Upper lobe of left lung (tissue), 6 donors: ENCODE data around the gene STRBP. TPM values are rescaled to one million over a fixed set of nuclear protein-coding genes. Genes with fewer than 3 reads are reported as not detected.

ENCODE experiments used
- ATAC-seq, 2 donors: fragments of 200-7000 bp; cut with Tn5 transposase; one replicate each; pipeline ENCODE4 v1.9.1; 2022; ENCODE audit warnings: mild to moderate bottlenecking in 2 of 2, moderate library complexity in 2 of 2; ENCODE audit not compliant: low FRiP score in 2 of 2
- DNase-seq, 2 donors: peaks; one replicate each; pipeline ENCODE4 v3.0.0-alpha.2; 2019 to 2020
- H3K27ac ChIP-seq, 4 donors: fragments of 200-600 bp; sonication (generic); one replicate each; pipeline ENCODE4 v1.5.1; 2016 to 2019
- H3K27me3 ChIP-seq, 4 donors: fragments of 200-600 bp; sonication (generic); one replicate each; pipeline ENCODE4 v1.5.1; 2017 to 2019
- H3K36me3 ChIP-seq, 4 donors: fragments of 200-600 bp; sonication (generic); one replicate each; pipeline ENCODE4 v1.5.1; 2016 to 2019
- H3K4me1 ChIP-seq, 4 donors: fragments of 200-600 bp; sonication (generic); one replicate each; pipeline ENCODE4 v1.5.1; 2018 to 2019
- H3K4me3 ChIP-seq, 4 donors: fragments of 200-600 bp; sonication (generic); one replicate each; pipeline ENCODE4 v1.5.1; 2017 to 2019; ENCODE audit warnings: mild to moderate bottlenecking in 2 of 4, moderate library complexity in 1 of 4
- H3K9me3 ChIP-seq, 4 donors: fragments of 200-600 bp; sonication (generic); one replicate each; pipeline ENCODE4 v1.5.1; 2018 to 2019
- CTCF ChIP-seq, 6 experiments: fragments of 450-650 bp in 4 of 6; fragments of 200-600 bp in 2 of 6; sonication (generic) in 2 of 6; IDR thresholded peaks; one replicate each; pipeline ENCODE4 v1.5.1; 2016 to 2019; ENCODE audit warnings: antibody characterized with exemption in 6 of 6
- EP300 ChIP-seq, 4 donors: sonication (generic); formaldehyde crosslinking; IDR thresholded peaks; one replicate each; pipeline ENCODE4 v1.5.1; 2017; ENCODE audit warnings: antibody characterized with exemption in 4 of 4, control low read depth in 2 of 4
- POLR2A ChIP-seq, 4 donors: fragments of 450-650 bp; IDR thresholded peaks; one replicate each; pipeline ENCODE4 v1.5.1; 2016 to 2017; ENCODE audit warnings: antibody characterized with exemption in 4 of 4, mild to moderate bottlenecking in 2 of 4
- POLR2AphosphoS5 ChIP-seq, 2 donors: sonication (generic); formaldehyde crosslinking; IDR thresholded peaks; one replicate each; pipeline ENCODE4 v1.5.1; 2017; ENCODE audit warnings: antibody characterized with exemption in 2 of 2
- WGBS, 2 donors: methylation state at CpG; one replicate each; pipeline ENCODE4 v1.1.5; 2017 to 2018; 5-methylcytosine and 5-hydroxymethylcytosine counted together
- total RNA-seq, 6 donors: library from RNA; depleted of rRNA in 4 of 6; stranded (reverse); fragments of >200 nt in 4 of 6; gene quantifications; one replicate each; pipeline versions ENCODE4 v1.1.0 to v1.2.1, GENCODE V29; 2016 to 2021
- donor health status: DM: no; HTN: no; CAD: no; lungs with moderate emphysema.
- donor health status: DM: no; HTN: yes; CAD: no; lungs with severe emphysema.

STRBP gene
- total RNA-seq, 6 donors from 2014 or later = 10.2 to 61.8 (median 17.8) TPM

GRCh38 chr9:123073991-123074422 is 194.4 kb downstream of the STRBP start:
- DNase-seq (no peak), ATAC-seq (no peak)
- peaks cover 9 to 66% (median 11%) of the 10 kb centered on the region in 4 donors for H3K36me3 ChIP-seq
- peaks cover 0 to 14% (median 6%) of the 10 kb centered on the region in 4 donors for H3K4me1 ChIP-seq
- peak overlapping the region in 1 of 4 donors; percentile 15 for H3K4me3 ChIP-seq
- H3K27ac ChIP-seq = peak overlapping the region; percentile 1 to 43 (median 6)
- 59% methylated on average over 1 of the region's 1 CpG for WGBS, 2 donors
- no peaks in the 10 kb centered on the region for H3K9me3 ChIP-seq
- TF ChIP-seq POLR2AphosphoS5 (IDR thresholded peaks at IDR 0.05) (no peak), CTCF (IDR thresholded peaks at IDR 0.05) (no peak), EP300 (IDR thresholded peaks at IDR 0.05) (no peak), POLR2A (IDR thresholded peaks at IDR 0.05) (no peak)
- no peaks in the 10 kb centered on the region for H3K27me3 ChIP-seq

GRCh38 chr9:123073441-123073840 is 194.9 kb downstream of the STRBP start:
- DNase-seq (no peak), ATAC-seq (no peak)
- Histone ChIP-seq H3K4me1 (peaks cover 0 to 14% (median 6%) of the 10 kb centered on the region in 4 donors), H3K27ac (peak overlapping the region in 3 of 4 donors; percentile 1 to 43 (median 36)), H3K36me3 (peaks cover 8 to 64% (median 10%) of the 10 kb centered on the region in 4 donors), H3K4me3 (peak overlapping the region in 1 of 4 donors; percentile 15), H3K9me3 (no peaks in the 10 kb centered on the region), H3K27me3 (no peaks in the 10 kb centered on the region)
- no peak for TF ChIP-seq POLR2AphosphoS5 (IDR thresholded peaks at IDR 0.05)
- TF ChIP-seq CTCF (IDR thresholded peaks at IDR 0.05) = no peak
- TF ChIP-seq POLR2A (IDR thresholded peaks at IDR 0.05) = no peak
- TF ChIP-seq EP300 (IDR thresholded peaks at IDR 0.05) = no peak
- WGBS, 2 donors = 69 to 81% methylated on average over 5 of the region's 5 CpGs

GRCh38 chr9:123072407-123072995 is 195.9 kb downstream of the STRBP start:
- ATAC-seq (no peak), DNase-seq (no peak)
- WGBS, 2 donors = 98 to 99% methylated on average over 2 of the region's 2 CpGs
- peak overlapping the region in 1 of 4 donors; percentile 1 for H3K27ac ChIP-seq
- H3K4me1 ChIP-seq = peaks cover 0 to 14% (median 6%) of the 10 kb centered on the region in 4 donors
- no peak for TF ChIP-seq POLR2AphosphoS5 (IDR thresholded peaks at IDR 0.05)
- TF ChIP-seq EP300 (IDR thresholded peaks at IDR 0.05) = no peak
- no peak for TF ChIP-seq CTCF (IDR thresholded peaks at IDR 0.05)
- no peak for TF ChIP-seq POLR2A (IDR thresholded peaks at IDR 0.05)
- H3K4me3 ChIP-seq = no peak overlapping the region
- no peaks in the 10 kb centered on the region for H3K27me3 ChIP-seq
- no peaks in the 10 kb centered on the region for H3K9me3 ChIP-seq
- peaks cover 8 to 63% (median 9%) of the 10 kb centered on the region in 4 donors for H3K36me3 ChIP-seq

Other genes with a start within 250 kb of the STRBP start
- 1 to 10 TPM in 3 of 6 donors, not detected in 3; 1.6 to 3.1 (median 2.1) TPM for gene GPR21, start 234.9 kb downstream of the STRBP start, total RNA-seq
- under 1 TPM in 2 of 6 donors, not detected in 4; 0.13 to 0.23 TPM for gene CRB2, start 87.6 kb upstream of the STRBP start, total RNA-seq